ENCODE measurements around the gene CHSY3.
"Not testable (repeated sequence)": the region's sequence is repeated elsewhere in the genome, so short reads cannot be mapped to it uniquely, and the experiment has no call there.

CHSY3 gene

DNA sequence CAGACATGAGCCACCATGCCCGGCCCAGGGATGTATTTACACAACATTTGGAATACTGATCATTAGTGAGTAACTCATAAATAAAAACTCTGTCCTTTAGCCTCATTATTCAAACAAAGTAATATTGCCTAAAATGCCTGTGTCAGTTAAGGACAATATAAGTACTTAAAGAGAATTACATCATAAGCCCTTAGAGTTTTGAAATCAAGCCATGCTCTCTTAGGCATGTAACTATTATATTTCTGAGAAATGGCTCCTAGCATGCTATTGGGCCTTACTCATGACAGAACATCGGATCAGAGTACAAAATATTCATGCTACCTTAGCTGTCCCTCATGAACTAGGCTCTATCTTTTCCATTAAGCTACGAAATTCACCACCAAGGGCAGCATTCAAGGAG, 309.3 kb downstream of the CHSY3 start:
- no peak overlapping the region for H3K4me3 ChIP-seq (ENCODE audit: low read depth in 1 of 5, low read length in 5 of 5)

DNA sequence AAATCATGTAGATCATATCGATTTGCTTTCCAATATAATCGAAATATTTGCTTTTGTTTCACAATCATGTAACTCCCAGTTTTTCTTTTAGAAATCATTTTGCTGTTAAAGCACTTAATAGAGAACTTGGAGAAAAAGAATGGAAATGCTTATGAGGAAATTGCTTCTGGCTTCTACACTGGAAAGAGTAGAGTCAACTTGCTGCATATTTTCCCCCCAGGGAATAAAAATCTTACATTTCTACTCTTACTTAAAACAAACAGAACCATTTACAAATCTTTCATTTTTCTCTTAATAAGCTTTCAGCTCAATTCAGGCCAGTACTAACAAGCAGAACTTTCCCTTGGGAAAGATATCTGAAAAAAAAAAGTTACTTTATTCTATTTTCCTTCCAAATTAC, 312.0 kb downstream of the CHSY3 start:
- no peak overlapping the region for H3K27ac ChIP-seq (ENCODE audit: low read depth, low read length)
- no peaks in the 10 kb centered on the region for H3K4me1 ChIP-seq (ENCODE audit: control insufficient read depth in 5 of 5, insufficient read depth in 5 of 5, low read length in 5 of 5)
- no peaks in the 10 kb centered on the region for H3K9me3 ChIP-seq (ENCODE audit: control insufficient read depth in 5 of 5, low read length in 5 of 5)
- no peak overlapping the region for H3K4me3 ChIP-seq (ENCODE audit: low read depth in 1 of 5, low read length in 5 of 5)
- no peaks in the 10 kb centered on the region for H3K27me3 ChIP-seq (ENCODE audit: control insufficient read depth in 5 of 5, insufficient read depth in 4 of 5, low read length in 5 of 5)
- no peak overlapping the region for H3K9ac ChIP-seq (ENCODE audit: low read length in 5 of 5)
- H3K36me3 ChIP-seq (ENCODE audit: control insufficient read depth in 5 of 5, insufficient read depth in 5 of 5, low read length in 5 of 5) = no peaks in the 10 kb centered on the region

More for the DNA sequence above, 309.3 kb downstream of the CHSY3 start:
- no peaks in the 10 kb centered on the region for H3K36me3 ChIP-seq (ENCODE audit: control insufficient read depth in 5 of 5, insufficient read depth in 5 of 5, low read length in 5 of 5)
- H3K9me3 ChIP-seq (ENCODE audit: control insufficient read depth in 5 of 5, low read length in 5 of 5) = no peaks in the 10 kb centered on the region
- H3K9ac ChIP-seq (ENCODE audit: low read length in 5 of 5) = no peak overlapping the region
- no peak overlapping the region for H3K27ac ChIP-seq (ENCODE audit: low read depth, low read length)
- no peaks in the 10 kb centered on the region for H3K4me1 ChIP-seq (ENCODE audit: control insufficient read depth in 5 of 5, insufficient read depth in 5 of 5, low read length in 5 of 5)
- H3K27me3 ChIP-seq (ENCODE audit: control insufficient read depth in 5 of 5, insufficient read depth in 4 of 5, low read length in 5 of 5) = no peaks in the 10 kb centered on the region

DNA sequence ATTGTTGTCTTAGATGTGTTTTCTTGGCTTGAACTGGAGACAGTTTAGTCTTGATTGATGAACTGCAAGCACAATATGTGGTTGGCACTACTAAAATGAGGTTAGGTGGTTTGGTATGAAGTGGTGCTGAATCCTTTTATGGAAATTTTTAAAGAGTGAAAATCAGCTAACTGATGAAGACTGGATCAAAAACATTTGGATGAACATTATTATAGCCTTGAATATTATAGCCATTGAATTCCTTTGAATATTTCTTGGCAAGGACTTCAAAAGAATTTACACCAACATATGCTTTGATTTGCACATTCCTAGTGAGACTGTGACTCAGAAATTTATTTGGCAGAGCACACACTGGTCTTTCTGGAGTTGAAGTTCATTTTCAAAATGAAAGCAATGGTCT, 318.3 kb downstream of the CHSY3 start:
- no peaks in the 10 kb centered on the region for H3K36me3 ChIP-seq (ENCODE audit: control insufficient read depth in 5 of 5, insufficient read depth in 5 of 5, low read length in 5 of 5)
- H3K4me1 ChIP-seq (ENCODE audit: control insufficient read depth in 5 of 5, insufficient read depth in 5 of 5, low read length in 5 of 5) = peaks cover 0 to 5% (median 0%) of the 10 kb centered on the region in 5 donors
- H3K27ac ChIP-seq (ENCODE audit: low read depth, low read length) = no peak overlapping the region
- no peaks in the 10 kb centered on the region for H3K9me3 ChIP-seq (ENCODE audit: control insufficient read depth in 5 of 5, low read length in 5 of 5)
- no peak overlapping the region for H3K9ac ChIP-seq (ENCODE audit: low read length in 5 of 5)
- no peak overlapping the region for H3K4me3 ChIP-seq (ENCODE audit: low read depth in 1 of 5, low read length in 5 of 5)
- H3K27me3 ChIP-seq (ENCODE audit: control insufficient read depth in 5 of 5, insufficient read depth in 4 of 5, low read length in 5 of 5) = no peaks in the 10 kb centered on the region

DNA sequence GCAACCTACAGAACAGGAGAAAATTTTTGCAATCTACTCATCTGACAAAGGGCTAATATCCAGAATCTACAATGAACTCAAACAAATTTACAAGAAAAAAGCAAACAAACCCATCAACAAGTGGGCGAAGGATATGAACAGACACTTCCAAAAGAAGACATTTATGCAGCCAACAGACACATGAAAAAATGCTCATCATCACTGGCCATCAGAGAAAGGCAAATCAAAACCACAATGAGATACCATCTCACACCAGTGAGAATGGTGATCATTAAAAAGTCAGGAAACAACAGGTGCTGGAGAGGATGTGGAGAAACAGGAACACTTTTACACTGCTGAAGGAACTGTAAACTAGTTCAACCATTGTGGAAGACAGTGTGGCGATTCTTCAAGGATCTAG, 322.3 kb downstream of the CHSY3 start:
- H3K36me3 ChIP-seq (ENCODE audit: control insufficient read depth in 5 of 5, insufficient read depth in 5 of 5, low read length in 5 of 5); H3K9me3 ChIP-seq (ENCODE audit: control insufficient read depth in 5 of 5, low read length in 5 of 5); H3K9ac ChIP-seq (ENCODE audit: low read length in 5 of 5); H3K4me1 ChIP-seq (ENCODE audit: control insufficient read depth in 5 of 5, insufficient read depth in 5 of 5, low read length in 5 of 5); H3K27ac ChIP-seq (ENCODE audit: low read depth, low read length); H3K27me3 ChIP-seq (ENCODE audit: control insufficient read depth in 5 of 5, insufficient read depth in 4 of 5, low read length in 5 of 5); H3K4me3 ChIP-seq (ENCODE audit: low read depth in 1 of 5, low read length in 5 of 5): not testable (repeated sequence)

DNA sequence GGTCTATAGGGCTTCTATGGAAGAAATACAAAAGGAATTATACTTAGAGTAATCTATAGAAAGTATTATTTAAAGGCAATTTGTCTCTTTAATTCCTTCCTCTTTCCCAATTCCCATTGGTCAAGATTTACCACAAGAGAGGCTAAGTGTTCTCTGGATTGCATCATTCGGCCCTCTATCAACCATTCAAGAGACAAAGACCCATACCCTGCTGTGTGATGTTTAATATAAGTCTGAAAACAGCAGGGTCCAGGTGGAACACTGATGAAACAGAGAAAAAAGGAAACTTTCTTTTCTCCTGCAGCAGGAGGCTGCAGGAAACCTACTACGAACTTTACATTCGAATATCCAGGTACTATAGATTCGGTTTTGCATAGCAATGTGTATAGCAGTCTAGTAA, 323.4 kb downstream of the CHSY3 start:
- H3K27me3 ChIP-seq (ENCODE audit: control insufficient read depth in 5 of 5, insufficient read depth in 4 of 5, low read length in 5 of 5) = no peaks in the 10 kb centered on the region
- no peak overlapping the region for H3K27ac ChIP-seq (ENCODE audit: low read depth, low read length)
- H3K9ac ChIP-seq (ENCODE audit: low read length in 5 of 5) = no peak overlapping the region
- H3K4me3 ChIP-seq (ENCODE audit: low read depth in 1 of 5, low read length in 5 of 5) = no peak overlapping the region
- peaks cover 0 to 3% (median 0%) of the 10 kb centered on the region in 5 donors for H3K4me1 ChIP-seq (ENCODE audit: control insufficient read depth in 5 of 5, insufficient read depth in 5 of 5, low read length in 5 of 5)
- no peaks in the 10 kb centered on the region for H3K9me3 ChIP-seq (ENCODE audit: control insufficient read depth in 5 of 5, low read length in 5 of 5)
- H3K36me3 ChIP-seq (ENCODE audit: control insufficient read depth in 5 of 5, insufficient read depth in 5 of 5, low read length in 5 of 5) = no peaks in the 10 kb centered on the region

DNA sequence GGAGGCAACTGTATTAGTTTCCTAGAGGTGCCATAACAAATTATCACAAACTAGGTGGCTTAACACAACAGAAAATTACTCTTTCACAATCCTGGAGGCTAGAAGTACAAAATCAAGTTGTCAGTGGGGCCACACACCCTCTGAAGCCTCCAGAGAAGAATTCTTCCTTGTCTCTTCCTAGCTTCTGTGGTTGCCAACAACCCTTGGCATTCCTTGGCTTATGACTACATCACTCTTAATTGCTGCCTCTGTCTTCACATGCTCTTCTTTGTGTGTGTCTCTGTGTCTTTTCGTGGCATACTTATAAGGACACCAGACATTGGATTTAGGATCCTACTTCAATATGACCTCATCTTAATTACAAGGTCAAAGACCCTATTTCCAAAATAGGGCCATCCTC, 327.5 kb downstream of the CHSY3 start:
- no peak overlapping the region for H3K4me3 ChIP-seq (ENCODE audit: low read depth in 1 of 5, low read length in 5 of 5)
- no peaks in the 10 kb centered on the region for H3K27me3 ChIP-seq (ENCODE audit: control insufficient read depth in 5 of 5, insufficient read depth in 4 of 5, low read length in 5 of 5)
- no peaks in the 10 kb centered on the region for H3K36me3 ChIP-seq (ENCODE audit: control insufficient read depth in 5 of 5, insufficient read depth in 5 of 5, low read length in 5 of 5)
- no peak overlapping the region for H3K27ac ChIP-seq (ENCODE audit: low read depth, low read length)
- H3K9me3 ChIP-seq (ENCODE audit: control insufficient read depth in 5 of 5, low read length in 5 of 5) = no peaks in the 10 kb centered on the region
- H3K4me1 ChIP-seq (ENCODE audit: control insufficient read depth in 5 of 5, insufficient read depth in 5 of 5, low read length in 5 of 5) = no peaks in the 10 kb centered on the region
- H3K9ac ChIP-seq (ENCODE audit: low read length in 5 of 5) = no peak overlapping the region

DNA sequence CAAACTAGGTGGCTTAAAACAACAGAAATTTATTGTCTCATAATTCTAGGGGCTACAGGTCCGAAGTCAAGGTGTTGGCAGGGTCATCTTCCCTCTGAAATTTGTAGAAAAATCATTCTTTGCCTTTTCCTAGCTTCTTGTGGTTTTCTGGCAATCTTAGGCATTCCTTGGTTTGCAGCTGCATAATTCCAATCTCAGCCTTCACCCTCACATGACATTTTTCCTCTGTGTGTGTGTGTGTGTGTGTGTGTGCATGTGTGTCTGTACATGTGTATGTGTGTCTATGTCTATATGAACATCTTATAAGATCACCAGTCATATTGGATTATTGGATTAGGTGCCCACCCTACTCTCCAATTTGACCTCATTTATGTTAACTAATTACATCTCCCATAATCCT, 330.6 kb downstream of the CHSY3 start:
- no peaks in the 10 kb centered on the region for H3K27me3 ChIP-seq (ENCODE audit: control insufficient read depth in 5 of 5, insufficient read depth in 4 of 5, low read length in 5 of 5)
- H3K4me1 ChIP-seq (ENCODE audit: control insufficient read depth in 5 of 5, insufficient read depth in 5 of 5, low read length in 5 of 5) = peaks cover 0 to 2% (median 0%) of the 10 kb centered on the region in 5 donors
- no peaks in the 10 kb centered on the region for H3K9me3 ChIP-seq (ENCODE audit: control insufficient read depth in 5 of 5, low read length in 5 of 5)
- H3K36me3 ChIP-seq (ENCODE audit: control insufficient read depth in 5 of 5, insufficient read depth in 5 of 5, low read length in 5 of 5) = no peaks in the 10 kb centered on the region
- no peak overlapping the region for H3K27ac ChIP-seq (ENCODE audit: low read depth, low read length)
- no peak overlapping the region for H3K9ac ChIP-seq (ENCODE audit: low read length in 5 of 5)
- no peak overlapping the region for H3K4me3 ChIP-seq (ENCODE audit: low read depth in 1 of 5, low read length in 5 of 5)
